Measurements from ENCODE around the gene EIF6.

EIF6 gene

GRCh38 chr20:35277531-35278395 lies 6.8 kb downstream of the EIF6 start, which contains the start of gene MMP24OS (continued):
- TF ChIP-seq ZNF311 (tag by site-specific recombination; IDR thresholded peaks at IDR 0.05; ENCODE audit: borderline replicate concordance) = no peak
- TF ChIP-seq ZFP37 (tag by site-specific recombination; IDR thresholded peaks at IDR 0.05) = no peak
- no peak for TF ChIP-seq REPIN1 (tag by site-specific recombination; IDR thresholded peaks at IDR 0.05; ENCODE audit: low read depth)
- TF ChIP-seq KLF1 (tag by site-specific recombination; IDR thresholded peaks at IDR 0.05) = peak; percentile 67
- TF ChIP-seq ZNF221 (tag by site-specific recombination; IDR thresholded peaks at IDR 0.05; ENCODE audit: borderline replicate concordance) = no peak
- TF ChIP-seq KLF7 (tag by site-specific recombination; IDR thresholded peaks at IDR 0.05; ENCODE audit: borderline replicate concordance) = peak; percentile 71; the same call in 1 of the 2 replicates
- TF ChIP-seq ZBTB8A (tag by site-specific recombination; IDR thresholded peaks at IDR 0.05) = peak; percentile 33; the same call in 1 of the 2 replicates
- no peak for TF ChIP-seq REST (tag by site-specific recombination; IDR thresholded peaks at IDR 0.05)
- TF ChIP-seq ZBTB21 (tag by site-specific recombination; IDR thresholded peaks at IDR 0.05) = peak; percentile 77; the same call in 1 of the 2 replicates
- TF ChIP-seq ZBTB20 (tag by site-specific recombination; IDR thresholded peaks at IDR 0.05) = peak; percentile 42; the same call in 1 of the 2 replicates
- TF ChIP-seq ZNF37A (tag by site-specific recombination; IDR thresholded peaks at IDR 0.05) = no peak
- TF ChIP-seq ZNF549 (tag by site-specific recombination; IDR thresholded peaks at IDR 0.05) = no peak
- TF ChIP-seq ZNF529 (tag by site-specific recombination; IDR thresholded peaks at IDR 0.05; ENCODE audit: insufficient replicate concordance) = no peak
- no peak for TF ChIP-seq OVOL3 (tag by site-specific recombination; IDR thresholded peaks at IDR 0.05)
- TF ChIP-seq ZBTB44 (tag by site-specific recombination; IDR thresholded peaks at IDR 0.05) = no peak
- no peak for TF ChIP-seq KLF10 (tag by site-specific recombination; IDR thresholded peaks at IDR 0.05)
- TF ChIP-seq HOXA7 (CRISPR knock-in tag; IDR thresholded peaks at IDR 0.05; ENCODE audit: borderline replicate concordance) = no peak
- no peak for TF ChIP-seq ZBTB48 (tag by site-specific recombination; IDR thresholded peaks at IDR 0.05)
- no peak; the same call in 1 of the 2 replicates for TF ChIP-seq ZBTB17 (tag by site-specific recombination; IDR thresholded peaks at IDR 0.05)
- no peak for TF ChIP-seq HOXC10 (CRISPR knock-in tag; IDR thresholded peaks at IDR 0.05)
- TF ChIP-seq, protein P1, sequence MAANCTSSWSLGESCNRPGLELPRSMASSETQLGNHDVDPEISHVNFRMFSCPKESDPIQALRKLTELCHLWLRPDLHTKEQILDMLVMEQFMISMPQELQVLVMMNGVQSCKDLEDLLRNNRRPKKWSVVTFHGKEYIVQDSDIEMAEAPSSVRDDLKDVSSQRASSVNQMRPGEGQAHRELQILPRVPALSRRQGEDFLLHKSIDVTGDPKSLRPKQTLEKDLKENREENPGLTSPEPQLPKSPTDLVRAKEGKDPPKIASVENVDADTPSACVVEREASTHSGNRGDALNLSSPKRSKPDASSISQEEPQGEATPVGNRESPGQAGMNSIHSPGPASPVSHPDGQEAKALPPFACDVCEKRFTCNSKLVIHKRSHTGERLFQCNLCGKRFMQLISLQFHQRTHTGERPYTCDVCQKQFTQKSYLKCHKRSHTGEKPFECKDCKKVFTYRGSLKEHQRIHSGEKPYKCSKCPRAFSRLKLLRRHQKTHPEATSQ (tag by site-specific recombination; IDR thresholded peaks at IDR 0.05) = no peak
- no peak for TF ChIP-seq ZNF202 (tag by site-specific recombination; IDR thresholded peaks at IDR 0.05; ENCODE audit: borderline replicate concordance)
- TF ChIP-seq ZNF426 (tag by site-specific recombination; IDR thresholded peaks at IDR 0.05) = no peak
- no peak for TF ChIP-seq ZSCAN23 (tag by site-specific recombination; IDR thresholded peaks at IDR 0.05)
- peak; percentile 39; the same call in 1 of the 2 replicates for TF ChIP-seq ZEB2 (tag by site-specific recombination; IDR thresholded peaks at IDR 0.05)
- TF ChIP-seq, protein P2, sequence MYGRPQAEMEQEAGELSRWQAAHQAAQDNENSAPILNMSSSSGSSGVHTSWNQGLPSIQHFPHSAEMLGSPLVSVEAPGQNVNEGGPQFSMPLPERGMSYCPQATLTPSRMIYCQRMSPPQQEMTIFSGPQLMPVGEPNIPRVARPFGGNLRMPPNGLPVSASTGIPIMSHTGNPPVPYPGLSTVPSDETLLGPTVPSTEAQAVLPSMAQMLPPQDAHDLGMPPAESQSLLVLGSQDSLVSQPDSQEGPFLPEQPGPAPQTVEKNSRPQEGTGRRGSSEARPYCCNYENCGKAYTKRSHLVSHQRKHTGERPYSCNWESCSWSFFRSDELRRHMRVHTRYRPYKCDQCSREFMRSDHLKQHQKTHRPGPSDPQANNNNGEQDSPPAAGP (tag by site-specific recombination; IDR thresholded peaks at IDR 0.05) = 0 out of 2 replicates have a peak, but pooled peaks have one; percentile 22
- no peak for TF ChIP-seq SETDB1 (IDR thresholded peaks at IDR 0.05; ENCODE audit: insufficient read length, low read length)
- no peak for TF ChIP-seq ZNF146 (tag by site-specific recombination; IDR thresholded peaks at IDR 0.05)
- no peak for TF ChIP-seq MZF1 (tag by site-specific recombination; IDR thresholded peaks at IDR 0.05; ENCODE audit: borderline replicate concordance)
- no peak for TF ChIP-seq ZNF16 (tag by site-specific recombination; IDR thresholded peaks at IDR 0.05; ENCODE audit: low read depth)
- TF ChIP-seq ZNF76 (tag by site-specific recombination; IDR thresholded peaks at IDR 0.05; ENCODE audit: borderline replicate concordance, low read depth) = peak; percentile 90
- no peak for TF ChIP-seq ZNF248 (tag by site-specific recombination; IDR thresholded peaks at IDR 0.05)
- no peak for TF ChIP-seq ZNF571 (tag by site-specific recombination; IDR thresholded peaks at IDR 0.05)
- TF ChIP-seq ZNF768 (tag by site-specific recombination; IDR thresholded peaks at IDR 0.05) = no peak

All from HEK293 (cell line).